H7 (cell line): ENCODE measurements around the gene LRRC4C. TPM values are rescaled to one million over a fixed set of nuclear protein-coding genes. Genes with fewer than 3 reads are reported as not detected.

Source experiments
- DNase-seq: peaks from one replicate; pipeline ENCODE4 v3.0.0; 2012
- H3K27me3 ChIP-seq: 2 replicates; pipeline ENCODE4 v1.6.0; 2011; ENCODE audit warnings: mild to moderate bottlenecking, low read length; ENCODE audit not compliant: control insufficient read depth, insufficient read depth
- H3K36me3 ChIP-seq: replicated peaks from 2 replicates; pipeline ENCODE4 v1.5.1; 2011; ENCODE audit warnings: low read length; ENCODE audit not compliant: control insufficient read depth, insufficient read depth
- H3K4me3 ChIP-seq: 2 replicates; pipeline ENCODE4 v1.5.1; 2011; ENCODE audit warnings: low read depth, mild to moderate bottlenecking, control low read depth, low read length, moderate library complexity; ENCODE audit not compliant: insufficient read depth
- total RNA-seq: library from RNA; depleted of rRNA; stranded (reverse); fragments of >200 nt; shearing (Covaris generic); gene quantifications from 2 replicates; pipeline ENCODE4 v1.2.3, GENCODE V29; 2014

Gene LRRC4C
- total RNA-seq, 1 experiment from 2014 or later = 0.66 TPM

DNA sequence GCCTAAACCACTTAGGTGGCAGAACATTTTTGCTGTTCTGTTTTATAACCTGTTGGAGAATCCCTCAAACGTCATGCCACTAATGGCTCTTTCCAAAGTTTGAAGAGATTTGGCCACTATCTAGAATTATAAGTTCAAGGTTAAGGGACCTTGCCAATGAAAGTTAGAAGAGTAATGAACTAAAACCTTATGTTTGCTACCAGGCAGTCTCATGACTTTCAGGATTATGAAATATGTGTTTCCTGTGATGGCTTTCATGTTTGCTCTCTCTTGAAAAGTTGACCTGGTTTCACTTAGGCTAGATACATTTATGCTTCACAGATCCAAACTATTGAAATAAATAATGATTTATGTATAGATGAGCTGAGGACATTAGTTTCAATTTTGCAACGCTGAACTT is 340.0 kb downstream of the LRRC4C start:
- Histone ChIP-seq H3K4me3 (no peak overlapping the region), H3K27me3 (no peaks in the 10 kb centered on the region), H3K36me3 (no peaks in the 10 kb centered on the region)
- DNase-seq = no peak

DNA sequence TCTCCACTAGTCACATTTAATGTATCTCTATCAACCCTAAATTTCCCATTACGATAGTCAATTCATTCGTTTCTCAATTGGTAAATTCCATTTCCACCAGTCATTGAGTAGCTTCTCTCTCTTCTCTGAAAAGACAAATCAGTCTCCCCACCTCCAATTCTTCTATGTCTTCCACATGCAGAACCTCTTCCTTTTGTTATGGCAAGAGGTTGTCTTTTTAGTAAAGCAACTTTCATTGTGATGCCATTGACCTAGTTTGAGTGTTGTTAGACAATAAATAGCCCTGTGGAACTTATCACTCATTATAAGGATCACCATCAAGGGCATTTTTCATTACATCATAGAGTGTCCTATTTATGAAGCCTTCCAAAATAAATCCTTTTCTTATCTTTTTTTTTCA is 340.9 kb downstream of the LRRC4C start:
- no peaks in the 10 kb centered on the region for H3K27me3 ChIP-seq
- no peak overlapping the region for H3K4me3 ChIP-seq
- H3K36me3 ChIP-seq = no peaks in the 10 kb centered on the region
- DNase-seq = peak; percentile 6

DNA sequence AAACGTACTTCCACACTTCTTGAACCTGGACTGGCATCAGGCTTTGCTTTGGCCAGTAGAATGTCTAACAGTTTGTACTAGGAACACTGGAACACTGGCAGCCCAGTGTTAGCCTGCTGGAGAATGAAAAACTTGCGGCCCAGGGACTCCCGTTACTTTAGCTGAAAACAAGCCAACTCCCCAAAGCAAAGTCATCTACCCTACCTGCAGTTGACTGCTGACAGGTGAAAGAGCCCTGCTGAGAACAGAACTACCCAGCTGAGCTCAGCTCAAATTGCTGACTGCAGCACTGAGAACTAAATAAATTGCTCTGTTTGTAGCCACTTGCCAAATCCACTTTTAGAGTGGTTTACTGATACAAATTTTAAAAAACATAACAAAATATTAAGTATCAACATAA is 342.5 kb downstream of the LRRC4C start:
- H3K27me3 ChIP-seq = no peaks in the 10 kb centered on the region
- H3K4me3 ChIP-seq = no peak overlapping the region
- H3K36me3 ChIP-seq = no peaks in the 10 kb centered on the region
- peak; percentile 44 for DNase-seq

DNA sequence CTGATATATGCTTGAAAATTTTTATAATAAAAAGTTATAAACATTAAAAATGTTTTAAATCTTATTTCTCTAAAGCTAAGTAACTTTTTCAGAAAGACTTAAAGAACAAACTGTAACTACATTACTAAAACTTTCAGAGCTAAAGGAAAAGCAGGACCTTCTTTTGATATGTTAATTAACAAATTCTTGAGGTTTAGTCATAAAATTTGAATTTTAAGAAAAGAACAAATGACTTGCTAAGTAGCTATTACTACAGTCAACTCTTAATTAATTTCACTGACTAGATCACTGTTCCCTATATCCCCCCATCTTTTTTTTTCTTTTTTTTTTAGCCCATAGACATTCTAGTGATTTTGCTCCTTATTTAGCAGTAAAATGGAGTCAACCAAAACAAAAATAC is 344.4 kb downstream of the LRRC4C start:
- H3K36me3 ChIP-seq = no peaks in the 10 kb centered on the region
- no peaks in the 10 kb centered on the region for H3K27me3 ChIP-seq
- H3K4me3 ChIP-seq = no peak overlapping the region
- DNase-seq = no peak

DNA sequence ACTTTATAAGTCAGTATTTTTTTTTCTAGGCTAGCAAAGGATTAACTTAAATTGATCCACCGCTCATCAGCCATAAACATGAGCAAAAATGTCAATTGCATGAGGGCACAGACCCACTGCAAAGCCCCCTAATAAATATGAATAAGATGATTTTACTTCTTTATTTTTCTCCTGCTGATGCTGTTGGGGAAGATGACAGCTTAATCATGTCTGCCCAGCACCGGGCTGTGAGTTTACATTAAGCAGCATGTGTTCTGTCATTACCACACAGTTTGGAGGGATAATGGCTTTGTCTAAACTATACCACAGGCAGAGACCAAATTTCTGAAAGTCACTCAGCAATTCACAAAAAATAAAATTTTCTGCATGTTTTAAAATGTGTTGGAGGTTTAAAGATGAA is 346.3 kb downstream of the LRRC4C start:
- Histone ChIP-seq H3K27me3 (no peaks in the 10 kb centered on the region), H3K36me3 (no peaks in the 10 kb centered on the region), H3K4me3 (no peak overlapping the region)
- no peak for DNase-seq

DNA sequence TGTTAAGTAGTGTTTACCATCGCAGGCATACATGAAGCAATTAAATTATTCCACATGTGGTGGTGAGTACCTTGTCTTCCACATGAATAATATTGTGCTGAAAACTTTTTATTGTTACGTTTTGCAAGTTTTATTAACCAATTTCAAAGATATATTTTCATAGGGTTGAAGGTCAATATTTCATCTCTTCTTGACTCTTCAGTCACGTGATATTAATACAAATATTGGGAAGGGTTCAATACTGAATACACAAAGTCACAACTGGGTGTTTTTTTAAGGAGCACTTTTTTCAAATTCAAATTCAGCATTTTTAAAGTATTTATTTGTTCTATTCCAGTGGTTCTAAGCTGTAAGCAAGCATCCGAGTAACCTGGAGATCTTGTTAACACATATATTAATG is 348.9 kb downstream of the LRRC4C start:
- H3K4me3 ChIP-seq = no peak overlapping the region
- no peaks in the 10 kb centered on the region for H3K27me3 ChIP-seq
- no peak for DNase-seq
- H3K36me3 ChIP-seq = no peaks in the 10 kb centered on the region

DNA sequence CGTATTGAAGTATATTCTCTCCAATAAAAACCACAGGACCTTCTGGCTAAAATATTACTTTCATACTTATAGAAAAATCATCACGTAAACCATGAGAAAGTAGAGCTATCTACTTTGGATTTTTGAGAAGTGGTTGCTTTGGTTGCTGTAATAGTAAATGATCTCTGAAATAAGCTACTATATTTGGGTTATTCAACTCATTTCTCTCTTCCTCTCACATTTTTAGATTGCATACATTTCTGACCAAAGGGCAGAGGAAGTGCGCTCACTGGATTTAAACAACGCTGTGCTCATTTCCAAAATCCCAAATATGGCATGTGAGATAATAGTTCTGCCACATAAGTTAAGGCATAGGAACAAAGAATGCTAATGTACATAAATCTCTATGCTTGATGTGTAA is 357.0 kb downstream of the LRRC4C start:
- Histone ChIP-seq H3K36me3 (no peaks in the 10 kb centered on the region), H3K4me3 (no peak overlapping the region), H3K27me3 (no peaks in the 10 kb centered on the region)
- no peak for DNase-seq

GRCh38 chr11:41099654-41100053 is 359.8 kb downstream of the LRRC4C start:
- no peaks in the 10 kb centered on the region for H3K36me3 ChIP-seq
- no peak for DNase-seq
- H3K27me3 ChIP-seq = no peaks in the 10 kb centered on the region
- no peak overlapping the region for H3K4me3 ChIP-seq

DNA sequence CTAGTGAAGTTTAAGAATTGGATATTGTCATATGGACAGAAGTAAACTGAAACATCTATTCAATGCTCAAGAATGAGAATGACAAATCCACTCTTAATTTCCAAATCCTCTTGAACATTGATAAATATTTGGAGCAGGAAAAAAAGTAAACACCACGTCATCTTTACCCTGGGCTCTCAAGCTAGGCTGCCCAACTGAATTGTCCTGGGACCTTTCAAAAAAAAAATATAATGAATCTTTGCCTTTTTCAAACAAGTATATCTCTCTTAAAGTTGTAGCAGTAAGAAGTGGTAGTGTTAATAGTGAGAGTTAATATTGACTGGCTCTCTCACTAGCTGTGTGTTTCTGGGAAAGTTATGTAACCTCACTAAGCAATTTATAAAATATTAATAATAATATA is 374.3 kb downstream of the LRRC4C start:
- DNase-seq = no peak
- Histone ChIP-seq H3K27me3 (no peaks in the 10 kb centered on the region), H3K36me3 (no peaks in the 10 kb centered on the region), H3K4me3 (no peak overlapping the region)

DNA sequence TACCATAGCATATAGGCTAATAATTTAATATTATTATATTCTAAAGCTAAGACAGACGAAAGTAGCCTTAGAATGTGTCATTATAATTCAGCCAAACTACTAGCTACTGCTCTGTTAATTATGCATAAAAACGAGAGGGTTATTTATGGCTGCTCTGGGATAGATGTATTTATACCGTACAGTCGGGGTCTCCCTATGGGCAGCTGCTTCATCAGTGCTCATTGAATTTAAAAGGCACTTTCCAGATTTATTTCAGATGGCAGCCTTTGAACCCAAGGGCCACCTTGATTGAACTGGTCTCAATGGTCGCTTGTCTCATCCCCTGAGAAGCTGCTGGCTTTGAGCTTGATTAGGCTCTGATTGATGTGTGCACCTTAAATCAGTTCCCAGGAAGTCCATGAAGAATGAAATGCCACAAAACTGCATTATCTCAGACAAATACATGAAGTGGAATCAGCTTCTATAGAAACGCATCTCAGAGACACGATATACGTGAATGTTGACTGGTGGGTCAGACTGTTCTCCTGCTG is 377.6 kb downstream of the LRRC4C start:
- no peak for DNase-seq
- no peak overlapping the region for H3K4me3 ChIP-seq
- H3K27me3 ChIP-seq = no peaks in the 10 kb centered on the region
- H3K36me3 ChIP-seq = no peaks in the 10 kb centered on the region

DNA sequence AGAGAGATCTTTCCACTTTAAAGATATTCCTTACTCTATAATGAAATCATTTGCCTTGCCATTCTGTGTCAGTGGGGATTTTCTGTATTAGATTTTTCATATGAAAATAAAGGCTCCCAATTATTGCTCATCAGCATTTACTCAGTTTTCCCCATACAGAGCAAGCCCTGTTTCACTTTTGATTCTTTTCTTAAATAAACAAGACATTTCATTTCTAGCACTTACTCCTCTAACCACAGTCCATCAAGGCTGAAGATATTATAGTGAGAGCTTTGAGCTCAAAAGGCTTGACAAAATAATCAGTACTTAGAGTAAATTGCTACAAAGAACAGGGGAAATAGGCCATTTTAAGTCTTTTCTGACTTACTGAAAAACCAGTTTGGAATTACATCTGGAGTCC is 385.1 kb downstream of the LRRC4C start:
- DNase-seq = no peak
- Histone ChIP-seq H3K27me3 (no peaks in the 10 kb centered on the region), H3K4me3 (no peak overlapping the region), H3K36me3 (no peaks in the 10 kb centered on the region)

- no peak for DNase-seq
- Histone ChIP-seq H3K36me3 (no peaks in the 10 kb centered on the region), H3K27me3 (no peaks in the 10 kb centered on the region), H3K4me3 (no peak overlapping the region)
These were observed 394.0 kb downstream of the LRRC4C start for GRCh38 chr11:41065432-41065831.

GRCh38 chr11:41058138-41058537 is 401.3 kb downstream of the LRRC4C start:
- no peak overlapping the region for H3K4me3 ChIP-seq
- DNase-seq = no peak
- no peaks in the 10 kb centered on the region for H3K36me3 ChIP-seq
- H3K27me3 ChIP-seq = no peaks in the 10 kb centered on the region

DNA sequence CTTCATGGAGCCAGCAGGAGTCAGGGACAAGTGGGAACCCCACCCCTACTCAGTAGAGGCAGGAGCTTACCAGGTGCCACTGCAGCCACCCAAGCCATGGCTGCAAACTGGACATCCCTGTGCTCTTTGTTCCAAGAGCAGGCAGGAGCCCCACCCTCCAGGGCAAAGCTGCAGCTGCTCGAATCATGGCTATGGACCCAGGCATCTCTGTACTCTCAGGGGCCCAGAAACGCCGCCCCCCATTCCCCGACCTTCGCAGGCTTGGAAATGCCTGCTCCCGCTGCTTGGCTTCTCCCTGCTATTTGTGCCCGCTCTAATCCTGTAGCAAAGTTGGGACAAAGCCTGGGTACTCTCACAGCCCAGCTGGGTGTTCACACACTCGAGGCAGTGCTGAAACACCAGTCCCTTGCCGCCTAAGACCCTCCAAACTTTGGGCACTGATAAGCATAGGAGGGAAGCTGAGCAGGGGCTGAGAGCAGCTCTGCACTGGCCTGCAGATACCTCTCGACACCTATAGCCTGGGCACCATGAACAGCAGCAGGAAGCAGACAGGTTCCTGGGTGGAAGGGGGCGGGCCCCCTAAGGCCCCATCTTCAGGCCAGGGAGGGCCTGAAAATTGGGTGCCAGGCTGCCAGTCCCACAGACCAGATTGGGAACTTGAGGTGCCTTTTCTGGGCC is 402.4 kb downstream of the LRRC4C start:
- H3K36me3 ChIP-seq = no peaks in the 10 kb centered on the region
- DNase-seq = no peak
- H3K4me3 ChIP-seq = no peak overlapping the region

DNA sequence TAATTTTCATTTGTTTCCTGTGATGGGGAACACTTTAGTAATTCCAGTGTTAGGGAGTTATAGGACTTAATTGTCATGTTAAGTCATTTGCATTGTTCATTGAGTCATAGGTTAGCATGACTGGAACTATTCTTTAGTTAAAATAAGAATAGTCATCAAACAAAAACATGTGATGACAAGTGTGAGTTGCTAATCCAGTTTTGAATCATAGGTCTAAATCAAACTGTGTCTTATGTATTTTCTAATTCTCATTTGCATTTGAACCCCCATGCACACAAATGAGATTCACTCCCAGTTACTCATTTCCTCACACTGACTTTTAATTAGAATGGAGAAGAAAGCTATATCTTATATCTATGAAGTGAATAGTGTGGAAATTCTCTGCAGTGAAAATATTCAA is 405.6 kb downstream of the LRRC4C start:
- Histone ChIP-seq H3K4me3 (no peak overlapping the region), H3K36me3 (no peaks in the 10 kb centered on the region), H3K27me3 (no peaks in the 10 kb centered on the region)
- DNase-seq = no peak

More for the DNA sequence above, 402.4 kb downstream of the LRRC4C start:
- no peaks in the 10 kb centered on the region for H3K27me3 ChIP-seq
